PC-3 (cell line): ENCODE data around the gene FAM171A2.
"Not testable (repeated sequence)": the region's sequence is repeated elsewhere in the genome, so short reads cannot be mapped to it uniquely, and the experiment has no call there.

Source experiments
- CTCF ChIP-seq: fragments of 300-600 bp; sonication (generic); conservative IDR thresholded peaks from 2 replicates; pipeline ENCODE4 v1.5.1; 2017; ENCODE audit warnings: antibody characterized with exemption, low read depth, mild to moderate bottlenecking, low read length
- EZH2 ChIP-seq: fragments of 300-600 bp; sonication (generic); IDR thresholded peaks from one replicate; pipeline ENCODE4 v1.6.1; 2017; ENCODE audit warnings: antibody characterized with exemption, mild to moderate bottlenecking, low read length; ENCODE audit not compliant: unreplicated experiment

DNA sequence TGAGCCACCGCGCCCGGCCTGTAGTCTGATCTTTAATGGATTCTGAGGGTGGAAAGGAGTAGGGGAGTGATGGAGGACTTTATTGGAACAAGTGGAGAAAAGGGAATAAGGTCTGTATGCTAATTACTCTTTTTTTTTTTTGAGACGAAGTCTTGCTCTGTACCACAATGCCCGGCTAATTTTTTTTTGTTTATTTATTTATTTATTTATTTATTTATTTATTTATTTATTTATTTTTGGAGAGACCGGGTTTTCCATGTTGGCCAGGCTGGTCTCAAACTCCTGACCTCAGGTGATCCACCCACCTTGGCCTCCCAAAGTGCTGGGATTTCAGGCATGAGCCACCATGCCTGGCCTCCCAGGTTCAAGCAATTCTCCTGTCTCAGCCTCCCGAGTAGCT, 34.1 kb downstream of the FAM171A2 start:
- TF ChIP-seq CTCF, EZH2: not testable (repeated sequence)
